GM21528 (cell line): ENCODE measurements around the gene RASSF8.

Experiments
- ATAC-seq: cut with Tn5 transposase; IDR thresholded peaks from one replicate; pipeline ENCODE4 v1.9.1; 2021; ENCODE audit warnings: mild to moderate bottlenecking, moderate library complexity; ENCODE audit not compliant: unreplicated experiment, low FRiP score

RASSF8 gene

GRCh38 chr12:26026713-26027112 lies 68.2 kb downstream of the RASSF8 start:
- ATAC-seq, result no peak

GRCh38 chr12:26027401-26027800 lies 68.9 kb downstream of the RASSF8 start:
- ATAC-seq, result no peak

- ATAC-seq, result no peak
Measured at GRCh38 chr12:26028953-26029735, 70.7 kb downstream of the RASSF8 start.

- no peak for ATAC-seq
Measured at GRCh38 chr12:26029736-26030022, 71.2 kb downstream of the RASSF8 start.

- ATAC-seq, result no peak
Measured at GRCh38 chr12:26030371-26030770, 71.9 kb downstream of the RASSF8 start.

- ATAC-seq, result no peak
Measured at GRCh38 chr12:26031318-26031717, 72.8 kb downstream of the RASSF8 start.

GRCh38 chr12:26031827-26032226 lies 73.3 kb downstream of the RASSF8 start:
- ATAC-seq, result no peak

- ATAC-seq, result no peak
Measured at GRCh38 chr12:26032290-26032689, 73.8 kb downstream of the RASSF8 start.

- ATAC-seq, result no peak
Measured at GRCh38 chr12:26032719-26033241, 74.3 kb downstream of the RASSF8 start.

- no peak for ATAC-seq
Measured at GRCh38 chr12:26034371-26035142, 76.1 kb downstream of the RASSF8 start.

GRCh38 chr12:26036877-26037276 lies 78.4 kb downstream of the RASSF8 start:
- no peak for ATAC-seq

GRCh38 chr12:26037615-26038220 lies 79.2 kb downstream of the RASSF8 start:
- no peak for ATAC-seq

- ATAC-seq, result no peak
Measured at GRCh38 chr12:26042645-26043044, 84.2 kb downstream of the RASSF8 start.

- ATAC-seq, result no peak
Measured at GRCh38 chr12:26043135-26044006, 84.9 kb downstream of the RASSF8 start.

- ATAC-seq, result no peak
Measured at GRCh38 chr12:26044007-26044394, 85.5 kb downstream of the RASSF8 start.

- no peak for ATAC-seq
Measured at GRCh38 chr12:26044592-26044991, 86.1 kb downstream of the RASSF8 start.

- no peak for ATAC-seq
Measured at GRCh38 chr12:26046203-26046602, 87.7 kb downstream of the RASSF8 start.

- no peak for ATAC-seq
Measured at GRCh38 chr12:26046906-26047305, 88.4 kb downstream of the RASSF8 start.

- ATAC-seq, result no peak
Measured at GRCh38 chr12:26047401-26048226, 89.1 kb downstream of the RASSF8 start.

- ATAC-seq, result no peak
Measured at GRCh38 chr12:26052652-26053051, 94.2 kb downstream of the RASSF8 start.
